Neural progenitor cell (in vitro differentiated cells): ENCODE results near the gene MTSS2.

Experiments
- EZH2 ChIP-seq: fragments of 200-600 bp; sonication (generic); IDR thresholded peaks from 2 replicates; pipeline ENCODE4 v1.6.1; 2017; ENCODE audit warnings: antibody characterized with exemption, mild to moderate bottlenecking, moderate library complexity
- TF ChIP-seq, protein P1 (sequence below): fragments of 200-600 bp; sonication (generic); IDR thresholded peaks from 2 replicates; pipeline ENCODE4 v1.5.1; 2017; ENCODE audit warnings: antibody characterized with exemption, mild to moderate bottlenecking

DNA sequence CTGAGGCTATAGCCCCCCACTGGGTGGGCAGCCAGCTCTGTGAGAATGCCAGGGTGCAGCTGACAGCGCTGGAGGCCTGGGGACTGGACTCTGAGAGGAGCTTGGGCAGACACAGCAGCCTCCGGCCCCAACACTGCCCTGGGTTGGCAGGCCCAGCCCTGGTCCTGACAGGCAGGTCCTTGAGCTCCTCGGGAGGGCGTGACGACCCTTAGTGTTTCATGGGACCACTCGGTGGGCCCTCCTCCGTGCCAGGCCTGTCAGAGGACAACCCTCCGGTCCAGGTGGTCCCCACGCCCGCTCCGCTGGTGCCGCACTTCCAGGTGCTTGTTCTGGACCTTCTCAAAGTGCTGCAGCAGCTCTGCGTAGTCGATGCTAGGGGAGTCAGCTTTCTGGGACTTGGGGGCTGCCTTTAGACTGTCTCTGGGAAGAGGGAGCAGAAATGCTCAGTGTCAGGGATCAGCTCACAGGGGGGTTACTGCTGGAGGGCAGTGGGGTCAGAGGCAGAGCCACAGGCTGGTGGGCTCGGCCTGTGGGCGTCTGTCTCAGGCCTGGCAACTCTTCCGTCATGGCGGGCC lies 1.9 kb upstream of the MTSS2 start:
- TF ChIP-seq, protein P1, sequence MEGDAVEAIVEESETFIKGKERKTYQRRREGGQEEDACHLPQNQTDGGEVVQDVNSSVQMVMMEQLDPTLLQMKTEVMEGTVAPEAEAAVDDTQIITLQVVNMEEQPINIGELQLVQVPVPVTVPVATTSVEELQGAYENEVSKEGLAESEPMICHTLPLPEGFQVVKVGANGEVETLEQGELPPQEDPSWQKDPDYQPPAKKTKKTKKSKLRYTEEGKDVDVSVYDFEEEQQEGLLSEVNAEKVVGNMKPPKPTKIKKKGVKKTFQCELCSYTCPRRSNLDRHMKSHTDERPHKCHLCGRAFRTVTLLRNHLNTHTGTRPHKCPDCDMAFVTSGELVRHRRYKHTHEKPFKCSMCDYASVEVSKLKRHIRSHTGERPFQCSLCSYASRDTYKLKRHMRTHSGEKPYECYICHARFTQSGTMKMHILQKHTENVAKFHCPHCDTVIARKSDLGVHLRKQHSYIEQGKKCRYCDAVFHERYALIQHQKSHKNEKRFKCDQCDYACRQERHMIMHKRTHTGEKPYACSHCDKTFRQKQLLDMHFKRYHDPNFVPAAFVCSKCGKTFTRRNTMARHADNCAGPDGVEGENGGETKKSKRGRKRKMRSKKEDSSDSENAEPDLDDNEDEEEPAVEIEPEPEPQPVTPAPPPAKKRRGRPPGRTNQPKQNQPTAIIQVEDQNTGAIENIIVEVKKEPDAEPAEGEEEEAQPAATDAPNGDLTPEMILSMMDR = no peak
- TF ChIP-seq EZH2 = no peak
